Measurements from ENCODE around the gene LGALS13. TPM values are rescaled to one million over a fixed set of nuclear protein-coding genes. Genes with fewer than 3 reads are reported as not detected.

LGALS13 gene
- total RNA-seq, 1 experiment from 2014 or later, result not detected

- intact Hi-C loops (cut with micrococcal nuclease; ENCODE audit: unreplicated experiment), result no loop called here
- Mint-ChIP-seq H3K4me1 (ENCODE audit: low read depth, unreplicated experiment) (no peaks in the 10 kb centered on the region), H3K4me3 (ENCODE audit: low read depth, unreplicated experiment) (no peak overlapping the region), H3K27me3 (ENCODE audit: unreplicated experiment) (peaks cover 53% of the 10 kb centered on the region), H3K36me3 (ENCODE audit: insufficient read depth, unreplicated experiment) (no peaks in the 10 kb centered on the region), H3K27ac (ENCODE audit: unreplicated experiment) (no peak overlapping the region), H3K9me3 (ENCODE audit: low read depth, unreplicated experiment) (peaks cover 4% of the 10 kb centered on the region)
- CTCF ChIA-PET, result interaction anchor here (0.7 kb wide), 1 partner anchor 361 kb away, joined by 5 read pairs; no protein-coding TSS in a partner anchor
- no peak for DNase-seq
- TF ChIP-seq CTCF (IDR thresholded peaks at IDR 0.05; ENCODE audit: unreplicated experiment), result no peak
- no TSS peak for BruUV-seq (replicated peaks)
Measured at GRCh38 chr19:39631626-39632025, 29.3 kb downstream of the LGALS13 start.

- intact Hi-C loops (cut with micrococcal nuclease; ENCODE audit: unreplicated experiment), result no loop called here
- BruUV-seq (replicated peaks), result no TSS peak
- Mint-ChIP-seq H3K4me1 (ENCODE audit: low read depth, unreplicated experiment) (peaks cover 16% of the 10 kb centered on the region), H3K27ac (ENCODE audit: unreplicated experiment) (no peak overlapping the region), H3K4me3 (ENCODE audit: low read depth, unreplicated experiment) (no peak overlapping the region), H3K27me3 (ENCODE audit: unreplicated experiment) (peaks cover 73% of the 10 kb centered on the region), H3K36me3 (ENCODE audit: insufficient read depth, unreplicated experiment) (no peaks in the 10 kb centered on the region), H3K9me3 (ENCODE audit: low read depth, unreplicated experiment) (peaks cover 2% of the 10 kb centered on the region)
- CTCF ChIA-PET, result no interaction called here
- no peak for TF ChIP-seq CTCF (IDR thresholded peaks at IDR 0.05; ENCODE audit: unreplicated experiment)
- no peak for DNase-seq
Measured at GRCh38 chr19:39637891-39638290, 35.6 kb downstream of the LGALS13 start.

GRCh38 chr19:39641773-39642172 is 39.4 kb downstream of the LGALS13 start:
- Mint-ChIP-seq H3K9me3 (ENCODE audit: low read depth, unreplicated experiment) (no peaks in the 10 kb centered on the region), H3K27me3 (ENCODE audit: unreplicated experiment) (peaks cover 70% of the 10 kb centered on the region), H3K4me3 (ENCODE audit: low read depth, unreplicated experiment) (peak overlapping the region; percentile 8), H3K27ac (ENCODE audit: unreplicated experiment) (no peak overlapping the region), H3K4me1 (ENCODE audit: low read depth, unreplicated experiment) (peaks cover 16% of the 10 kb centered on the region), H3K36me3 (ENCODE audit: insufficient read depth, unreplicated experiment) (no peaks in the 10 kb centered on the region)
- CTCF ChIA-PET, result no interaction called here
- peak; percentile 62 for DNase-seq
- TF ChIP-seq CTCF (IDR thresholded peaks at IDR 0.05; ENCODE audit: unreplicated experiment), result no peak
- intact Hi-C loops (cut with micrococcal nuclease; ENCODE audit: unreplicated experiment), result loop anchor here (5.0 kb wide), 1 partner anchor 49 kb away; no protein-coding TSS in a partner anchor
- no TSS peak for BruUV-seq (replicated peaks)

GRCh38 chr19:39643591-39643990 is 41.3 kb downstream of the LGALS13 start:
- BruUV-seq (replicated peaks), result no TSS peak
- Mint-ChIP-seq H3K4me1 (ENCODE audit: low read depth, unreplicated experiment) (peaks cover 16% of the 10 kb centered on the region), H3K9me3 (ENCODE audit: low read depth, unreplicated experiment) (no peaks in the 10 kb centered on the region), H3K36me3 (ENCODE audit: insufficient read depth, unreplicated experiment) (no peaks in the 10 kb centered on the region), H3K27me3 (ENCODE audit: unreplicated experiment) (peaks cover 70% of the 10 kb centered on the region), H3K4me3 (ENCODE audit: low read depth, unreplicated experiment) (no peak overlapping the region), H3K27ac (ENCODE audit: unreplicated experiment) (no peak overlapping the region)
- intact Hi-C loops (cut with micrococcal nuclease; ENCODE audit: unreplicated experiment), result loop anchor here (5.0 kb wide), 1 partner anchor 51 kb away; no protein-coding TSS in a partner anchor
- no peak for DNase-seq
- no peak for TF ChIP-seq CTCF (IDR thresholded peaks at IDR 0.05; ENCODE audit: unreplicated experiment)
- CTCF ChIA-PET, result no interaction called here
